OCI-LY1 (cell line): Measurements from ENCODE around the gene CCDC18.

Experiments used
- H2AFZ ChIP-seq: fragments of 200-600 bp; sonication (generic), shearing (Covaris generic); 2 replicates; pipeline ENCODE4 v1.6.0; 2014; ENCODE audit warnings: antibody characterized with exemption, mild to moderate bottlenecking, low read length
- H3F3A ChIP-seq: fragments of 200-600 bp; sonication (generic), shearing (Covaris generic); 2 replicates; pipeline ENCODE4 v1.6.0; 2014; ENCODE audit warnings: mild to moderate bottlenecking, antibody characterized with exemption, low read length, moderate library complexity; ENCODE audit not compliant: insufficient read depth
- H3K27ac ChIP-seq: fragments of 200-600 bp; sonication (generic); 2 replicates; pipeline ENCODE4 v1.5.1; 2014; ENCODE audit warnings: low read length, mixed run types, mild to moderate bottlenecking, low read depth; ENCODE audit not compliant: poor library complexity, severe bottlenecking
- H3K27me3 ChIP-seq: fragments of 200-600 bp; sonication (generic); 2 replicates; pipeline ENCODE4 v1.6.0; 2014; ENCODE audit warnings: antibody characterized with exemption, mild to moderate bottlenecking, low read length, moderate library complexity; ENCODE audit not compliant: insufficient read depth
- H3K36me3 ChIP-seq: fragments of 200-600 bp; sonication (generic); 2 replicates; pipeline ENCODE4 v1.6.1; 2014; ENCODE audit warnings: mild to moderate bottlenecking, antibody characterized with exemption, low read length, moderate library complexity, mixed read lengths; ENCODE audit not compliant: insufficient read depth
- H3K4me1 ChIP-seq: fragments of 200-600 bp; sonication (generic); 2 replicates; pipeline ENCODE4 v1.5.1; 2014; ENCODE audit warnings: mild to moderate bottlenecking, low read length, moderate library complexity; ENCODE audit not compliant: insufficient read depth, severe bottlenecking
- H3K4me2 ChIP-seq: fragments of 200-600 bp; sonication (generic), shearing (Covaris generic); 2 replicates; pipeline ENCODE4 v1.6.1; 2014; ENCODE audit warnings: low read length
- H3K4me3 ChIP-seq: fragments of 200-600 bp; sonication (generic); 2 replicates; pipeline ENCODE4 v1.5.1; 2014; ENCODE audit warnings: low read length, low read depth, mild to moderate bottlenecking, mixed read lengths; ENCODE audit not compliant: poor library complexity, severe bottlenecking
- H3K79me2 ChIP-seq: fragments of 200-600 bp; shearing (Covaris generic); 2 replicates; pipeline ENCODE4 v1.6.1; 2016; ENCODE audit warnings: mixed run types, low read length, mixed read lengths; ENCODE audit not compliant: insufficient read depth
- H3K9ac ChIP-seq: fragments of 200-600 bp; sonication (generic), shearing (Covaris generic); 2 replicates; pipeline ENCODE4 v1.6.1; 2014; ENCODE audit warnings: mild to moderate bottlenecking, low read length, mixed read lengths
- H3K9me2 ChIP-seq: fragments of 200-600 bp; sonication (generic), shearing (Covaris generic); 2 replicates; pipeline ENCODE4 v1.6.1; 2014; ENCODE audit warnings: low read depth, mild to moderate bottlenecking, low read length, mixed read lengths
- H3K9me3 ChIP-seq: fragments of 200-600 bp; shearing (Covaris generic); 2 replicates; pipeline ENCODE4 v1.6.1; 2014; ENCODE audit warnings: low read length, mixed read lengths
- H4K20me1 ChIP-seq: fragments of 200-600 bp; sonication (generic), shearing (Covaris generic); 2 replicates; pipeline ENCODE4 v1.6.0; 2016; ENCODE audit warnings: mild to moderate bottlenecking, low read length; ENCODE audit not compliant: insufficient read depth
- EZH2 ChIP-seq: fragments of 200-600 bp; sonication (generic), shearing (Covaris generic); IDR thresholded peaks from 2 replicates; pipeline ENCODE4 v1.8.0; 2017; ENCODE audit warnings: borderline replicate concordance, mixed run types, mild to moderate bottlenecking, antibody characterized with exemption, low read length, moderate library complexity, mixed read lengths
- TF ChIP-seq, protein P1 (sequence below): fragments of 200-600 bp; sonication (generic), shearing (Covaris generic); IDR thresholded peaks from 2 replicates; pipeline ENCODE4 v1.5.1; 2017; ENCODE audit warnings: mild to moderate bottlenecking, antibody characterized with exemption, low read length, moderate library complexity, mixed read lengths

CCDC18 gene

DNA sequence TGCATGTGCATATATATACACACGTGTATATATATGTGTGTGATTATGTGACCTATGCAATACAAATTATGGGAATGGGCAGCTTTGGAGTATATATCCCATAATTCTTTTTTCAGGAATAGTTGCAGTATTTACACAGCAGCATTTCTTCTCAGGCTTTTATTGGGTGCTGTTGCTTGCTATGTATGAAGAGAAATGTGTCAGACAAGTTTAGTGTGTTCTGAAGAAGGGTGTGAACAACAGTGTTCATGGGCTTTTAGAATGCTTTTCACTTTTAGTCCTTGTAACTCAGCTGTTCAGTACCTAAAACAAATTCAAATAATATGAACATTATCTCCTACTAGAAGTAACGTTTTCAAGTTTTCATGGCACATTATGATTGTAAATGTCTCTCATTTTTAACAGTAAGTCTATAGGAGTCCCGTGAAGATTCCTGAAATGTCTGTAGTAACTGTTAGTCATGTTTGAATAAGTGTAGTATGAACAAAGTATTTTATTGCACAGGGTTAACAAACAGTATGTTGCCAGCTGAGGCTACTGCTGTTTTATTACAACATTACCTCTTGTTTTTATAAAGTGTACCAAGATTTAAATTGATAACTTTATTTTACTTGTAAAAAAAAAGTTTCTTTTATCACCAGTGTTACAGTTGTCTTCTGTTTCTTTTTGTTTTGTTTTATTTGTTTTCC, 42.8 kb upstream of the CCDC18 start:
- H2AFZ ChIP-seq, result no peak overlapping the region
- TF ChIP-seq, protein P1, sequence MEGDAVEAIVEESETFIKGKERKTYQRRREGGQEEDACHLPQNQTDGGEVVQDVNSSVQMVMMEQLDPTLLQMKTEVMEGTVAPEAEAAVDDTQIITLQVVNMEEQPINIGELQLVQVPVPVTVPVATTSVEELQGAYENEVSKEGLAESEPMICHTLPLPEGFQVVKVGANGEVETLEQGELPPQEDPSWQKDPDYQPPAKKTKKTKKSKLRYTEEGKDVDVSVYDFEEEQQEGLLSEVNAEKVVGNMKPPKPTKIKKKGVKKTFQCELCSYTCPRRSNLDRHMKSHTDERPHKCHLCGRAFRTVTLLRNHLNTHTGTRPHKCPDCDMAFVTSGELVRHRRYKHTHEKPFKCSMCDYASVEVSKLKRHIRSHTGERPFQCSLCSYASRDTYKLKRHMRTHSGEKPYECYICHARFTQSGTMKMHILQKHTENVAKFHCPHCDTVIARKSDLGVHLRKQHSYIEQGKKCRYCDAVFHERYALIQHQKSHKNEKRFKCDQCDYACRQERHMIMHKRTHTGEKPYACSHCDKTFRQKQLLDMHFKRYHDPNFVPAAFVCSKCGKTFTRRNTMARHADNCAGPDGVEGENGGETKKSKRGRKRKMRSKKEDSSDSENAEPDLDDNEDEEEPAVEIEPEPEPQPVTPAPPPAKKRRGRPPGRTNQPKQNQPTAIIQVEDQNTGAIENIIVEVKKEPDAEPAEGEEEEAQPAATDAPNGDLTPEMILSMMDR, result no peak
- no peak for TF ChIP-seq EZH2
- H3K9me3 ChIP-seq, result no peaks in the 10 kb centered on the region
- no peaks in the 10 kb centered on the region for H3K9me2 ChIP-seq
- H3K4me3 ChIP-seq, result no peak overlapping the region
- no peak overlapping the region for H3K9ac ChIP-seq
- no peaks in the 10 kb centered on the region for H3K27me3 ChIP-seq
- peaks cover 5% of the 10 kb centered on the region; the same call in 1 of the 2 replicates for H3K79me2 ChIP-seq
- H3K36me3 ChIP-seq, result peaks cover 94% of the 10 kb centered on the region
- no peaks in the 10 kb centered on the region for H3K4me1 ChIP-seq
- no peak overlapping the region for H3K4me2 ChIP-seq
- H3K27ac ChIP-seq, result no peak overlapping the region
- no peaks in the 10 kb centered on the region for H3F3A ChIP-seq
- no peaks in the 10 kb centered on the region for H4K20me1 ChIP-seq

DNA sequence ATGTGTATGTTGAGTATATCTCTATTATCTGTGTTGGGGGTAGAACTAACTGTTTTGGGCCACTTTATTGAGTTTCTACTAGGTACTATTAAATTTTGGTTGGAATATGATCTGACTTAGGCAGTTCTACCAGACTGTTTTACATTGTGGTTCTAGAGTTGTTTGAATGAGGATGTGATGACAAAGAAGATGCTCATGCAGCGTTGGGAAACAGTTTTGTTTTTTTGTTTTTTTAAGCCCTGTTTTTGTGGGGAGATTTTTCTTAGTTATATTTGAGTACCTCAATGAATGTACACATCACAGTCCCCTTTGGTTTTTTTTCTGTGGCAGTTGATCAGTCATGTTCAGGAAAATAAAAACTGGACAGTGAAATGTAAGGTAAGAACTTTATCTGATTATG, 40.4 kb upstream of the CCDC18 start:
- no peak for TF ChIP-seq EZH2
- TF ChIP-seq, protein P1, result no peak
- H3F3A ChIP-seq, result no peaks in the 10 kb centered on the region
- H3K4me2 ChIP-seq, result no peak overlapping the region
- peaks cover 5% of the 10 kb centered on the region; the same call in 1 of the 2 replicates for H3K79me2 ChIP-seq
- H3K9me2 ChIP-seq, result no peaks in the 10 kb centered on the region
- H3K4me3 ChIP-seq, result no peak overlapping the region
- peaks cover 79% of the 10 kb centered on the region for H3K36me3 ChIP-seq
- H2AFZ ChIP-seq, result no peak overlapping the region
- no peak overlapping the region for H3K9ac ChIP-seq
- H4K20me1 ChIP-seq, result no peaks in the 10 kb centered on the region
- no peaks in the 10 kb centered on the region for H3K27me3 ChIP-seq
- no peak overlapping the region for H3K27ac ChIP-seq
- H3K4me1 ChIP-seq, result no peaks in the 10 kb centered on the region
- H3K9me3 ChIP-seq, result no peaks in the 10 kb centered on the region

DNA sequence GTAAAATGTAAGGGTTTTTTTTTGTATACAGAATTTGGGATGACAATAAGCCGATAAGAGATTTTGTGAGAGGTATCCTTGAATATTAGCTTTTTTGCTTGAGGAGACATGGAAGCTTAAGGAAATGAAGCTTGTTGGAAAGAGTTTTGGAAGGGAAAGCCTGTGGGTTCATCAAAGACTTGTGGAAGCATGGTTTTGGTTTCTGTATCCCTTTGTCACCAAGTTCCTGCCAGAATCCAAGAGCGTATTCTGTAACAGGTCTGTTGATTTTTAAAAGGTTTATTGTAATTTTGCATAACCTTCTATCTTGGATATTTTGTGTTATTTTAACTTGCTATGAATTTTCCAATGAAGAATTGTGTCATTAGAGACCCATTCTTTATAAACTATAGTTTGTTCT, 38.4 kb upstream of the CCDC18 start:
- Histone ChIP-seq H2AFZ (no peak overlapping the region), H3F3A (no peaks in the 10 kb centered on the region), H3K4me1 (no peaks in the 10 kb centered on the region), H3K4me3 (no peak overlapping the region), H3K9me3 (no peaks in the 10 kb centered on the region), H3K4me2 (no peak overlapping the region), H4K20me1 (no peaks in the 10 kb centered on the region), H3K9ac (no peak overlapping the region), H3K27me3 (no peaks in the 10 kb centered on the region), H3K36me3 (peaks cover 59% of the 10 kb centered on the region), H3K27ac (no peak overlapping the region), H3K79me2 (peaks cover 5% of the 10 kb centered on the region; the same call in 1 of the 2 replicates), H3K9me2 (no peaks in the 10 kb centered on the region)
- TF ChIP-seq, protein P1, result no peak
- no peak for TF ChIP-seq EZH2
